Muscle layer of duodenum (tissue), 2 donors: ENCODE results near the gene DUSP10.

Experiments used
- H3K27ac ChIP-seq: one replicate; pipeline ENCODE4 v1.7.0; 2013; ENCODE audit warnings: mild to moderate bottlenecking, low read length
- H3K27me3 ChIP-seq: one replicate; pipeline ENCODE4 v1.7.0; 2013; ENCODE audit warnings: low read depth, mild to moderate bottlenecking, control low read depth, low read length
- H3K36me3 ChIP-seq, 2 donors: one replicate each; pipeline ENCODE4 v1.7.0; 2013; ENCODE audit warnings: low read length in 2 of 2, control low read depth in 1 of 2, mild to moderate bottlenecking in 1 of 2; ENCODE audit not compliant: insufficient read depth in 2 of 2, control insufficient read depth in 1 of 2
- H3K4me1 ChIP-seq, 2 donors: one replicate each; pipeline ENCODE4 v1.7.0; 2013; ENCODE audit warnings: low read length in 2 of 2, mild to moderate bottlenecking in 2 of 2, control low read depth in 1 of 2, moderate library complexity in 1 of 2; ENCODE audit not compliant: insufficient read depth in 2 of 2, control insufficient read depth in 1 of 2
- H3K4me3 ChIP-seq, 2 donors: one replicate each; pipeline ENCODE4 v1.7.0; 2013; ENCODE audit warnings: low read length in 2 of 2, low read depth in 1 of 2, mild to moderate bottlenecking in 1 of 2
- H3K9me3 ChIP-seq, 2 donors: one replicate each; pipeline ENCODE4 v1.7.0; 2013; ENCODE audit warnings: low read length in 2 of 2, control low read depth in 1 of 2, mild to moderate bottlenecking in 1 of 2; ENCODE audit not compliant: control insufficient read depth in 1 of 2
- donor health status: healthy.

The DUSP10 gene

DNA sequence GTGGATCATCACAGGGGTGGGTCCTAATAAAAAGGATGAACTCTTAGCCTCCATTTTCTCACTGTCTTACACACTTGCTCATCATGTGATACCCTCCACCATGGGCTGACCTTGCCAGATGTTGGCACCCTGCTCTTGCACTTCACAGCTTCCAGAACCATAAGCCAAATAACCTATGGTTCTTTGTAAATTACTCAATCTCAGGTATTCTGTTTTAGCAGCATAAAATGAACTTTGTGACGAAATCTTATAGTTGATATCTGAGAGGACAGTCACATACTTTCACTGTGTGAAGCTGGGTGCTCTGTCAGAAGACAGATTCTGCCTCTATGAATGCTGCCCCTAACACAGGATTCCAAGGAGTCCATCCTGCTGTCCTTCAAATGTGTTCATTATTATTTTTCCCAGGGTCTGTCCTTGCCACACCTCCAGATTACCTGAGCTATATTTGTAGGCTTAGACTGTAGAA lies 13.8 kb downstream of the DUSP10 start:
- Histone ChIP-seq H3K27ac (no peak overlapping the region), H3K9me3 (no peaks in the 10 kb centered on the region), H3K4me3 (no peak overlapping the region), H3K4me1 (peaks cover 6 to 45% of the 10 kb centered on the region in 2 donors), H3K36me3 (no peaks in the 10 kb centered on the region), H3K27me3 (no peaks in the 10 kb centered on the region)

- H3K4me3 ChIP-seq = no peak overlapping the region
- peaks cover 6 to 42% of the 10 kb centered on the region in 2 donors for H3K4me1 ChIP-seq
- H3K36me3 ChIP-seq = peaks cover 0 to 3% of the 10 kb centered on the region in 2 donors
- H3K27me3 ChIP-seq = no peaks in the 10 kb centered on the region
- no peak overlapping the region for H3K27ac ChIP-seq
- no peaks in the 10 kb centered on the region for H3K9me3 ChIP-seq
These were observed 14.5 kb downstream of the DUSP10 start for GRCh38 chr1:221727146-221728036.

DNA sequence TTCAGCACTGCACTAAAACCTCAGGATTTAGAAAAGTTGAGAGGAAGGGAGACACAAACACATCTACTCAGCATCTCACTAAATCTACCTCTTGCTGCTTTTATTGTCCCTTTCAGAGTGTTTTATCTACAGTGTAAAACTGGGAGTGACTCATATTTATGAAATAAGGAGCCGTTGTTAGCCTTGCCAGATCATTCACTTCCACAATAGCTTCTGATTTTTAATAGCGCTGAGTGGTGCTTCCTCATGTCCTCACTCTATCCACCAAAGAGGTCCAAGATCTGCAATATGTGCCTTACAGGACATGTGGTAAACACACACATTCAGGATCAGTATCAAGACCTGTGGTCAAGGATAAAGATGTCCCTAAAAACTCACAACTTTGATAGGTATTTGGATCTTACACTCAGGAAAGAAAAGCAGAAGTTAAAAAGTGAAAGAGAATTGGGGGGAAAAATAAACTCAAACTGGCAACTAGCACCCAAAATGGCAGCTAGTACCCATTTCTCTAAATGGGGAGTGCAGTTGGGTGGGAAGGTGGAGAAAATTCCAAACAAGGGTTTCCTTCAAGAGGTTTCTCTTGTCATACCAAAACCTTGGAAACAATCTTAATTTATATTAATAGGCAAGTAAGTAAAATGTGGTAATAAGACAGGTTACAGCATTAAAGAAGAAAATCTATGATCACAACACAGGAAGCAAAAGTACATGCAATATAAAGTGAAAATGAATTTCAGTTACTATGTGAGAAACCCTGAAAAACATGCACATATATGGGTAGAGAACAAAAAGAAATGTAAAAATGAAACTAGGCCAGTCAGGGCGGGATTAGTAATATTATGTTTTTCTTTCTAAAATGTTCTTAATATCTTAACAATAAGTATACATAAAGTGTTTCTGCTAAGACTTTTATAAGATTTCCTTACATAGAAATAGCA lies 15.9 kb downstream of the DUSP10 start:
- Histone ChIP-seq H3K36me3 (peaks cover 0 to 4% of the 10 kb centered on the region in 2 donors), H3K4me1 (peaks cover 6 to 42% of the 10 kb centered on the region in 2 donors), H3K4me3 (peak overlapping the region in 1 of 2 donors; percentile 2), H3K27me3 (no peaks in the 10 kb centered on the region), H3K9me3 (no peaks in the 10 kb centered on the region), H3K27ac (peak overlapping the region; percentile 20)

GRCh38 chr1:221724931-221725605 lies 16.8 kb downstream of the DUSP10 start:
- Histone ChIP-seq H3K4me3 (no peak overlapping the region), H3K4me1 (peaks cover 6 to 48% of the 10 kb centered on the region in 2 donors), H3K27me3 (no peaks in the 10 kb centered on the region), H3K9me3 (no peaks in the 10 kb centered on the region), H3K27ac (peak overlapping the region; percentile 20), H3K36me3 (peaks cover 0 to 4% of the 10 kb centered on the region in 2 donors)

GRCh38 chr1:221723848-221724236 lies 18.0 kb downstream of the DUSP10 start:
- peaks cover 0 to 4% of the 10 kb centered on the region in 2 donors for H3K36me3 ChIP-seq
- H3K4me3 ChIP-seq = no peak overlapping the region
- no peaks in the 10 kb centered on the region for H3K9me3 ChIP-seq
- H3K27me3 ChIP-seq = no peaks in the 10 kb centered on the region
- H3K4me1 ChIP-seq = peaks cover 8 to 55% of the 10 kb centered on the region in 2 donors
- H3K27ac ChIP-seq = no peak overlapping the region

GRCh38 chr1:221723018-221723847 lies 18.7 kb downstream of the DUSP10 start:
- H3K27me3 ChIP-seq = no peaks in the 10 kb centered on the region
- H3K27ac ChIP-seq = no peak overlapping the region
- no peaks in the 10 kb centered on the region for H3K9me3 ChIP-seq
- peaks cover 0 to 4% of the 10 kb centered on the region in 2 donors for H3K36me3 ChIP-seq
- peaks cover 14 to 61% of the 10 kb centered on the region in 2 donors for H3K4me1 ChIP-seq
- no peak overlapping the region for H3K4me3 ChIP-seq

DNA sequence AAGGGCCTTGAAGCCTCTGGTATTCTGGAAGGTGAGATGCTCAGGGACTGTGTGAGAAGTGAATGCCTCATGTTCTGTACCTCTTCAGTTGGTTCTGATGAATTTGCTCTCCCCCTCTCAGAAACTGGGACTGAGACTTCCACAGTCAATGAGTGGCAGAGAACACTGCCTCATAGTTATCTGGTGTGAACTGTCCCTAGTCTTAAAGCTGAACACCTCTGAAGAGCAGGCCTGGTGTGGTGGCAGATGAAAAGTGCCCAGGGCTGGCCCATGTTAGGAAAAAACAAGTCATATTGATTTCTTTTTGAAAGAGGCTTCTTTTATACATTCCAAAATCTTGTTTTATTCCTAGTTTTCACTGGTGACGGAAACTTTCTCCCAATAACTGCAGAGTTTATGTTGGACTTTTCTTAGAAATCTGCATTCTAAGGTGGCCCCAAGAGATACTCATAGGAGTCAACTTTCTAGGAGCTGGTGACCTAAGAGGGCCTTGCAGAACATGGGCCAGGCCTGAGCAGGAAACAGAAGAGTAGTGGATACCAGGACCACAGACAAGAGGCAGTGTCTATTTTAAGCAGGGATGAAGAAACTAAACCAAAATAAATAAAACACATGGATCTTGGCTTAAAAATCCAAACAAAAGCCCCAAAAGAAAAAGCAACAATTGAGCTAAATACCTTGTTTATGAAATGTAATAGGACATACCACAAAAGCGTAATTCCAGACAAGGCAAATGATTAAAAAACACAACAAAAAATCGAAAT lies 19.5 kb downstream of the DUSP10 start:
- H3K4me1 ChIP-seq = peaks cover 16 to 62% of the 10 kb centered on the region in 2 donors
- H3K4me3 ChIP-seq = no peak overlapping the region
- H3K9me3 ChIP-seq = no peaks in the 10 kb centered on the region
- H3K27me3 ChIP-seq = no peaks in the 10 kb centered on the region
- peak overlapping the region; percentile 4 for H3K27ac ChIP-seq
- H3K36me3 ChIP-seq = peaks cover 0 to 4% of the 10 kb centered on the region in 2 donors

DNA sequence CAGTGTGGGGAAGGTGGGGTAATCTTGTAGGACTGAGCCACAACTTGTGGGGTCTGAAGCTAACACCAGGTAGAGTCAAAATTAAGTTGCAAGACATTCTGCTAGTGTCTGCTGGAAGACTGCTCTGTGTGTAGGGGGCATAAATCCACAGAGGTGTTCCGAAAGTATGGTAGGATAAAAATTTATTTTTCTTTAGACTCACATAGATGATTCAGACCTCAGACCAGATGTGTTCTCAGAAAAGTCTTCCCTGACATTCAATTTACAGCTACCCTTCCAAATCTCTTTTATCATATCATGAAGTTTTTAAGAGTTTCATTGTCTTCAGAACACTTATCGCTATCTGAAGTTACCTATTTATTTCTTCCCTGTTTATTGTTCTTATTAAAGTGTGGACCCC lies 21.3 kb downstream of the DUSP10 start:
- no peak overlapping the region for H3K27ac ChIP-seq
- H3K36me3 ChIP-seq = peaks cover 0 to 4% of the 10 kb centered on the region in 2 donors
- H3K27me3 ChIP-seq = no peaks in the 10 kb centered on the region
- H3K4me1 ChIP-seq = peaks cover 14 to 57% of the 10 kb centered on the region in 2 donors
- no peak overlapping the region for H3K4me3 ChIP-seq
- no peaks in the 10 kb centered on the region for H3K9me3 ChIP-seq

GRCh38 chr1:221719987-221720386 lies 21.9 kb downstream of the DUSP10 start:
- H3K27me3 ChIP-seq = no peaks in the 10 kb centered on the region
- H3K36me3 ChIP-seq = peaks cover 0 to 4% of the 10 kb centered on the region in 2 donors
- peak overlapping the region in 1 of 2 donors; percentile 21 for H3K4me3 ChIP-seq
- H3K4me1 ChIP-seq = peaks cover 18 to 52% of the 10 kb centered on the region in 2 donors
- peak overlapping the region; percentile 12 for H3K27ac ChIP-seq
- no peaks in the 10 kb centered on the region for H3K9me3 ChIP-seq

- Histone ChIP-seq H3K27ac (no peak overlapping the region), H3K4me1 (peaks cover 21 to 55% of the 10 kb centered on the region in 2 donors)
These were observed 22.7 kb downstream of the DUSP10 start for GRCh38 chr1:221719278-221719597.

More at GRCh38 chr1:221719278-221719597, 22.7 kb downstream of the DUSP10 start:
- Histone ChIP-seq H3K4me3 (peak overlapping the region in 1 of 2 donors; percentile 21), H3K9me3 (no peaks in the 10 kb centered on the region), H3K27me3 (no peaks in the 10 kb centered on the region), H3K36me3 (peaks cover 0 to 4% of the 10 kb centered on the region in 2 donors)
